PC-3 (cell line): Measurements from ENCODE around the gene ZNF320.

Experiments
- CTCF ChIP-seq: fragments of 300-600 bp; sonication (generic); conservative IDR thresholded peaks from 2 replicates; pipeline ENCODE4 v1.5.1; 2017; ENCODE audit warnings: antibody characterized with exemption, low read depth, mild to moderate bottlenecking, low read length
- EZH2 ChIP-seq: fragments of 300-600 bp; sonication (generic); IDR thresholded peaks from one replicate; pipeline ENCODE4 v1.6.1; 2017; ENCODE audit warnings: antibody characterized with exemption, mild to moderate bottlenecking, low read length; ENCODE audit not compliant: unreplicated experiment
- EZH2phosphoT487 ChIP-seq: fragments of 300-600 bp; sonication (generic); IDR thresholded peaks from 2 replicates; pipeline ENCODE4 v1.6.1; 2018; ENCODE audit warnings: mild to moderate bottlenecking, antibody characterized with exemption, low read length, borderline replicate concordance

DNA sequence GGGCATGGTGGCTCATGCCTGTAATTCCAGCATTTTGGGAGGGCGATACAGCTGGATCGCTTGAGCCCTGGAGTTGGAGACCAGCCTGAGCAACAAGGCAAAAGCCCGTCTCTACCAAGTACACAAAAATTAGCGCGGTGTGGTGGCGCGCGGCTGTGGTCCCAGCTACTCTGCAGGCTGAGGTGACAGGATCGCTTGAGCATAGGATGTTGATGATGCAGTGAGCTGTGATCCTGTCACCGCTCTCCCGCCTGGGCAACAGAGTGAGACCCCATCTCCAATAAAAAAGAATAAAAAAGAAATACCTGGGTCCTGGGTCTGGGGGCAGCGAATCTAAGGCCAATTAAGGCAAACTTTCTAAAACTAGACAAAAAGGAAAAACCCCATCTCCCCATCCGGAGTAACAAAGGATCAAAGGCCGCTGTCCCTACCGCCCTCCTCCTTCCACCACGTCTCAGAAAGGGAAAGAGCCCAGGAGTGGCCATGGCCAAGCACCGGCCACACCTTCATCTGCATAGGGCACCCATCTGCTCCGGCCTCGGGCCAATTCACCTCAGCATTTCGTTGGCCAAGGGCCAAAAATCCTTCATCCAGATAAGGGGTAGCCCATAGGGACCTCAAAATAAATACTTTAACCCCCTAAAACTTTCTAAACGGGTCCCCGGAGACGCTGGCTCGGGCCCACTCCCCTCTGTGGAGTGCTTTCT is 851 bp downstream of the ZNF320 start:
- TF ChIP-seq EZH2 (no peak), CTCF (no peak), EZH2phosphoT487 (no peak)
